GM12878 (cell line): ENCODE measurements around the gene FICD.

Experiments
- BACH1 ChIP-seq: fragments of 450-650 bp; IDR thresholded peaks from 2 replicates; pipeline ENCODE4 v1.6.1; 2017; ENCODE audit warnings: mild to moderate bottlenecking, borderline replicate concordance
- CTCF ChIP-seq, 3 experiments: IDR thresholded peaks in 2 of 3; conservative IDR thresholded peaks in 1 of 3; 2 replicates each; pipeline ENCODE4 v1.5.1; 2011; ENCODE audit warnings: low read depth in 3 of 3, low read length in 3 of 3, mild to moderate bottlenecking in 3 of 3, control low read depth in 2 of 3, moderate library complexity in 2 of 3, inconsistent platforms in 1 of 3, mixed read lengths in 1 of 3; ENCODE audit not compliant: control insufficient read depth in 2 of 3, insufficient read depth in 1 of 3; ENCODE audit errors: extremely low read depth in 1 of 3
- FOXK2 ChIP-seq: fragments of 450-650 bp; IDR thresholded peaks from 2 replicates; pipeline ENCODE4 v1.6.1; 2017; ENCODE audit warnings: mild to moderate bottlenecking, moderate library complexity
- GABPA ChIP-seq: IDR thresholded peaks from 2 replicates; pipeline ENCODE4 v1.6.1; 2014; ENCODE audit warnings: antibody characterized with exemption, low read depth, mild to moderate bottlenecking, inconsistent platforms
- HDAC6 ChIP-seq: fragments of 200-600 bp; sonication (generic); IDR thresholded peaks from one replicate; pipeline ENCODE4 v1.8.0; 2017; ENCODE audit warnings: antibody characterized with exemption; ENCODE audit not compliant: unreplicated experiment
- POLR2A ChIP-seq: IDR thresholded peaks from 2 replicates; pipeline ENCODE4 v1.6.1; 2011; ENCODE audit warnings: low read depth, mild to moderate bottlenecking, low read length
- RCOR1 ChIP-seq: conservative IDR thresholded peaks from 2 replicates; pipeline ENCODE4 v1.6.1; 2012; ENCODE audit warnings: low read depth, low read length, improper control_type of control experiment
- SPI1 ChIP-seq: IDR thresholded peaks from 2 replicates; pipeline ENCODE4 v1.6.1; 2011; ENCODE audit warnings: low read depth, mild to moderate bottlenecking, low read length, moderate library complexity, borderline replicate concordance; ENCODE audit not compliant: insufficient read depth

- TF ChIP-seq SPI1 (no peak), BACH1 (no peak), POLR2A (no peak), RCOR1 (no peak), GABPA (no peak), CTCF (IDR thresholded peaks at IDR 0.05 in 2 of 3, conservative IDR thresholded peaks at IDR 0.05 in 1 of 3; ENCODE audit: control insufficient read depth in 2 of 3, extremely low read depth in 1 of 3, insufficient read depth in 1 of 3, low read depth in 3 of 3, low read length in 3 of 3) (no peak), HDAC6 (no peak), FOXK2 (no peak)
Observed at GRCh38 chr12:108553799-108554198, 38.7 kb downstream of the FICD start.
